Endothelial cell (in vitro differentiated cells): ENCODE results near the gene CA7. TPM values are rescaled to one million over a fixed set of nuclear protein-coding genes. Genes with fewer than 3 reads are reported as not detected.
A peak's percentile ranks its signal among the peaks of the same experiment; 100 is the strongest.

ENCODE experiments used
- DNase-seq: peaks from one replicate; pipeline ENCODE4 v3.0.0; 2021; ENCODE audit warnings: low spot score
- H3K27ac Mint-ChIP-seq: one replicate; pipeline ENCODE4 v1.8.0; 2021; ENCODE audit warnings: mixed read lengths, inconsistent platforms; ENCODE audit not compliant: unreplicated experiment
- H3K27me3 Mint-ChIP-seq: one replicate; pipeline ENCODE4 v1.8.0; 2021; ENCODE audit warnings: mild to moderate bottlenecking, moderate library complexity, mixed read lengths, inconsistent platforms; ENCODE audit not compliant: unreplicated experiment
- H3K36me3 Mint-ChIP-seq: one replicate; pipeline ENCODE4 v1.8.0; 2021; ENCODE audit warnings: mild to moderate bottlenecking, low read depth, mixed read lengths, inconsistent platforms; ENCODE audit not compliant: unreplicated experiment
- H3K4me1 Mint-ChIP-seq: one replicate; pipeline ENCODE4 v1.8.0; 2021; ENCODE audit warnings: mild to moderate bottlenecking, mixed read lengths, inconsistent platforms; ENCODE audit not compliant: unreplicated experiment
- H3K4me3 Mint-ChIP-seq: one replicate; pipeline ENCODE4 v1.8.0; 2021; ENCODE audit warnings: mild to moderate bottlenecking, mixed read lengths, inconsistent platforms; ENCODE audit not compliant: unreplicated experiment
- H3K9me3 Mint-ChIP-seq: one replicate; pipeline ENCODE4 v1.8.0; 2021; ENCODE audit warnings: mixed read lengths, inconsistent platforms; ENCODE audit not compliant: unreplicated experiment
- CTCF ChIP-seq: fragments of 200-600 bp; sonication (generic); IDR thresholded peaks from one replicate; pipeline ENCODE4 v1.5.0; 2021; ENCODE audit warnings: antibody characterized with exemption; ENCODE audit not compliant: unreplicated experiment
- total RNA-seq: library from RNA; stranded (reverse); fragmentation: NEBNext Ultra II Directional; extraction: Animal tissue kit (Norgen Biotek cat#: 25700); gene quantifications from one replicate; pipeline ENCODE4 v1.2.1, GENCODE V29; 2021; ENCODE audit not compliant: unreplicated experiment

The CA7 gene
- total RNA-seq, 1 donor from 2014 or later, result not detected

- Mint-ChIP-seq H3K27me3 (peaks cover 7% of the 10 kb centered on the region), H3K27ac (no peak overlapping the region), H3K4me3 (no peak overlapping the region), H3K9me3 (no peaks in the 10 kb centered on the region), H3K36me3 (peaks cover 13% of the 10 kb centered on the region), H3K4me1 (peaks cover 6% of the 10 kb centered on the region)
- no peak for DNase-seq
- TF ChIP-seq CTCF, result no peak
These were observed 37.3 kb downstream of the CA7 start for GRCh38 chr16:66881560-66881959.

- H3K4me3 Mint-ChIP-seq, result no peak overlapping the region
- no peak for TF ChIP-seq CTCF
- H3K9me3 Mint-ChIP-seq, result no peaks in the 10 kb centered on the region
- no peak for DNase-seq
- peaks cover 7% of the 10 kb centered on the region for H3K27me3 Mint-ChIP-seq
- peaks cover 13% of the 10 kb centered on the region for H3K36me3 Mint-ChIP-seq
- H3K27ac Mint-ChIP-seq, result no peak overlapping the region
- peaks cover 10% of the 10 kb centered on the region for H3K4me1 Mint-ChIP-seq
These were observed 37.8 kb downstream of the CA7 start for GRCh38 chr16:66881964-66882508.

- TF ChIP-seq CTCF, result no peak
- Mint-ChIP-seq H3K4me1 (peaks cover 16% of the 10 kb centered on the region), H3K9me3 (no peaks in the 10 kb centered on the region), H3K27ac (no peak overlapping the region), H3K4me3 (no peak overlapping the region), H3K27me3 (peaks cover 5% of the 10 kb centered on the region), H3K36me3 (peaks cover 19% of the 10 kb centered on the region)
- DNase-seq, result no peak
These were observed 38.5 kb downstream of the CA7 start for GRCh38 chr16:66882702-66883101.

- Mint-ChIP-seq H3K9me3 (no peaks in the 10 kb centered on the region), H3K27ac (no peak overlapping the region), H3K4me3 (peak overlapping the region; percentile 57), H3K4me1 (peaks cover 10% of the 10 kb centered on the region), H3K36me3 (peaks cover 19% of the 10 kb centered on the region), H3K27me3 (peaks cover 2% of the 10 kb centered on the region)
- TF ChIP-seq CTCF, result no peak
- no peak for DNase-seq
These were observed 41.3 kb downstream of the CA7 start for GRCh38 chr16:66885491-66885890.

- no peak for TF ChIP-seq CTCF
These were observed 42.1 kb downstream of the CA7 start for GRCh38 chr16:66886321-66886720.

More at GRCh38 chr16:66886321-66886720, 42.1 kb downstream of the CA7 start:
- Mint-ChIP-seq H3K4me3 (no peak overlapping the region), H3K4me1 (peaks cover 10% of the 10 kb centered on the region), H3K27me3 (peaks cover 3% of the 10 kb centered on the region), H3K9me3 (no peaks in the 10 kb centered on the region), H3K36me3 (peaks cover 23% of the 10 kb centered on the region), H3K27ac (no peak overlapping the region)
- no peak for DNase-seq
